Upper lobe of left lung (tissue), 4 donors: Measurements from ENCODE around the gene ATF6B.

ENCODE experiments used
- EP300 ChIP-seq, 4 donors: sonication (generic); formaldehyde crosslinking; IDR thresholded peaks; one replicate each; pipeline ENCODE4 v1.5.1; 2017; ENCODE audit warnings: antibody characterized with exemption in 4 of 4, control low read depth in 2 of 4
- POLR2A ChIP-seq, 4 donors: fragments of 450-650 bp; IDR thresholded peaks; one replicate each; pipeline ENCODE4 v1.5.1; 2016 to 2017; ENCODE audit warnings: antibody characterized with exemption in 4 of 4, mild to moderate bottlenecking in 2 of 4
- TF ChIP-seq, protein P1 (sequence below), 6 experiments: fragments of 450-650 bp in 4 of 6; fragments of 200-600 bp in 2 of 6; sonication (generic) in 2 of 6; IDR thresholded peaks; one replicate each; pipeline ENCODE4 v1.5.1; 2016 to 2019; ENCODE audit warnings: antibody characterized with exemption in 6 of 6

DNA sequence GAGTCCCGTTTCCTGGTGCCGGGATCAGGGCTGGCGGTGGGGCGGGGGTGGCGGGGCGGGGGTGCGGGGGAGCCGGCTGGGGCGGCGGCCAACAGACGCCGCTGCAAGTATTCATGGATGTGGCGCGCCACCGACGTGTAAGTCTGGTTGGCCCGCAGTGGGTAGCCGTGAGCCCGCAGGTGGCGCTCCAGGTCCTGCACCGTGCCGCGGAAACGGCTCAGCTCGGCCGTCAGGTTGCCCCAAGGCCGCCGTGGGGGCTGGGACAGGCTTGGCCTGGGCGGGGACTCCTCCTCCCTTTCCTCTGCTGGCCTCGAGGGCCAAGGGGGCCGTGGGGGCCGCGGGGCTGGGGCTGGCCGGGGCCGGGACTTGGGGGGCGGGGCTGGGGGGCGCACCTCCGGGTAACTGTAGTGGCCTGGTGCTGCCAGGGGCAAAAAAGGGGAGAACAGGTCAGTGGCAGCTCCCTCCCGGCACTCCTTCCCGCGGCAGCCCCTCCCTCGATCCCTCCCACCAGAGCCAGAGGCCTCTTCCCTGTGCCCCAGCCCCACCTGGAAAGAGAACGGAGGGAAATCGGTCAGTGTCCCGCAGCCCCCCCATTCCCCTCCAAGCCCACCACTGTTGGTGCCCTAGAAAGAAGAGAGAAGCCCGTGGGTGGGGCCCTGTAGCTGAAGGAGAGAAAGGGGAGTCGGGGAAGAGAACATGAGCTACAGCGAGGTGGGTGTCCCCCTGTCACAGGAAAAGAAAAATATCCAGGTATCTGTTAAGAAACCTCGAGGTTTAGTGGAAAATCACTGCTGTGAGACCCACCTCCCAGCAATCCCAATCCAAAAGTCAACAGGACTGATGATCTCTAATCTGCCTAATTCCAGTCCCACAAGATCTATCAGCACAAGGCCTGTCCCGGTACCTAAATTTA, 40.2 kb downstream of the ATF6B start:
- TF ChIP-seq POLR2A (IDR thresholded peaks at IDR 0.05) (no peak), EP300 (IDR thresholded peaks at IDR 0.05) (no peak)
- TF ChIP-seq, protein P1, sequence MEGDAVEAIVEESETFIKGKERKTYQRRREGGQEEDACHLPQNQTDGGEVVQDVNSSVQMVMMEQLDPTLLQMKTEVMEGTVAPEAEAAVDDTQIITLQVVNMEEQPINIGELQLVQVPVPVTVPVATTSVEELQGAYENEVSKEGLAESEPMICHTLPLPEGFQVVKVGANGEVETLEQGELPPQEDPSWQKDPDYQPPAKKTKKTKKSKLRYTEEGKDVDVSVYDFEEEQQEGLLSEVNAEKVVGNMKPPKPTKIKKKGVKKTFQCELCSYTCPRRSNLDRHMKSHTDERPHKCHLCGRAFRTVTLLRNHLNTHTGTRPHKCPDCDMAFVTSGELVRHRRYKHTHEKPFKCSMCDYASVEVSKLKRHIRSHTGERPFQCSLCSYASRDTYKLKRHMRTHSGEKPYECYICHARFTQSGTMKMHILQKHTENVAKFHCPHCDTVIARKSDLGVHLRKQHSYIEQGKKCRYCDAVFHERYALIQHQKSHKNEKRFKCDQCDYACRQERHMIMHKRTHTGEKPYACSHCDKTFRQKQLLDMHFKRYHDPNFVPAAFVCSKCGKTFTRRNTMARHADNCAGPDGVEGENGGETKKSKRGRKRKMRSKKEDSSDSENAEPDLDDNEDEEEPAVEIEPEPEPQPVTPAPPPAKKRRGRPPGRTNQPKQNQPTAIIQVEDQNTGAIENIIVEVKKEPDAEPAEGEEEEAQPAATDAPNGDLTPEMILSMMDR (IDR thresholded peaks at IDR 0.05), result peak; percentile 51 to 82 (median 70)
